ENCODE measurements around the gene CDCA4. TPM values are rescaled to one million over a fixed set of nuclear protein-coding genes. Genes with fewer than 3 reads are reported as not detected.

The CDCA4 gene
- total RNA-seq, 1 experiment from 2014 or later: 41.4 TPM

DNA sequence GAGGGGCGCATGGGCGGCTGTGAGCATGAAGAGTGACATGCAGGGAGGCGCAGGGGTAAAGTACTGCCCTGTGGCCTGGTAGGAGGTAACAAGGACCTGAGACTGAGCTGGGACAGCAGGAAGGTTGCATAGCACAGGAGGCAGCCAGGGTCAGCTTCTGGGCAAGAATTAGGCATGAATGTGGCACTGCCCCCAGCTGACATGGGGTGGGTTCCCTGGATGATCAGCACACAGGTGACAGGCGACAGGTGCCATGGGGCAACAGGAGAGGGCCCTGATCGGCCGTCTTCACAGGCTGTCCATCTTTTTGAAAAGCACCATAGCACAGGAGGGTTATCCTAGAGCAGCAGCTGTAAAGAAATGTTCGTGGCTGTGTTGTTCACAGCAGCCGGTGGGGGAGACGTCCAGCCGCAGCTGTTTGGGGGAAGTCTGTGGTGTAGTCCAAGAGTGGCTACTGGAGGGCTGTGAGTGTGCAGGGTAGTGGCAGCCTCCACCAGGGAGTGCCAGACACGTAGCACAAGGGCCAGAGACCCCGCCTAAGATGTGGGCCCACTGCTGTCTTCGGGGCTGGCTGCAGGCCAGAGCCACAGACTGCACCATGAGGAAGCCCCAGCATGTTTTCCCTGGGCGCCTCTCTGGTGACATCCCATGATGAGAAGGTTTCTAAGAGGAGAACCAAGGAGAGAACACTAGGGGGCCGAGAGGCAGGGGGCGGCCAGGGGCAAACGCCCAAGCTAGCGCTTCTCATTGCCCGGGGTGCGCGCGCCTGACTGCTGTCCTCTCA is 26.9 kb downstream of the CDCA4 start:
- no peaks in the 10 kb centered on the region for H3K27me3 ChIP-seq (replicated peaks; ENCODE audit: control insufficient read depth, insufficient read depth, low read length)
- Mint-ChIP-seq H3K4me3 (ENCODE audit: unreplicated experiment) (no peak overlapping the region), H3K27ac (ENCODE audit: unreplicated experiment) (no peak overlapping the region), H3K36me3 (ENCODE audit: insufficient read depth, unreplicated experiment) (peaks cover 19% of the 10 kb centered on the region), H3K27me3 (ENCODE audit: insufficient read depth, unreplicated experiment) (no peaks in the 10 kb centered on the region), H3K9me3 (ENCODE audit: unreplicated experiment) (no peaks in the 10 kb centered on the region), H3K4me1 (ENCODE audit: low read depth, unreplicated experiment) (no peaks in the 10 kb centered on the region)
- CTCF ChIA-PET: no interaction called here
- no peak for DNase-seq
- POLR2A ChIA-PET: no interaction called here
- H3K9me3 ChIP-seq: no peaks in the 10 kb centered on the region
- no peak overlapping the region for H3K4me3 ChIP-seq (ENCODE audit: low read depth, low read length)
- no peaks in the 10 kb centered on the region for H3K36me3 ChIP-seq (ENCODE audit: control insufficient read depth, insufficient read depth, low read length)
- no TSS peak for BruUV-seq (replicated peaks)
- intact Hi-C loops (cut with micrococcal nuclease; ENCODE audit: unreplicated experiment): no loop called here
- no peaks in the 10 kb centered on the region for H3K4me1 ChIP-seq
- TF ChIP-seq, protein P1, sequence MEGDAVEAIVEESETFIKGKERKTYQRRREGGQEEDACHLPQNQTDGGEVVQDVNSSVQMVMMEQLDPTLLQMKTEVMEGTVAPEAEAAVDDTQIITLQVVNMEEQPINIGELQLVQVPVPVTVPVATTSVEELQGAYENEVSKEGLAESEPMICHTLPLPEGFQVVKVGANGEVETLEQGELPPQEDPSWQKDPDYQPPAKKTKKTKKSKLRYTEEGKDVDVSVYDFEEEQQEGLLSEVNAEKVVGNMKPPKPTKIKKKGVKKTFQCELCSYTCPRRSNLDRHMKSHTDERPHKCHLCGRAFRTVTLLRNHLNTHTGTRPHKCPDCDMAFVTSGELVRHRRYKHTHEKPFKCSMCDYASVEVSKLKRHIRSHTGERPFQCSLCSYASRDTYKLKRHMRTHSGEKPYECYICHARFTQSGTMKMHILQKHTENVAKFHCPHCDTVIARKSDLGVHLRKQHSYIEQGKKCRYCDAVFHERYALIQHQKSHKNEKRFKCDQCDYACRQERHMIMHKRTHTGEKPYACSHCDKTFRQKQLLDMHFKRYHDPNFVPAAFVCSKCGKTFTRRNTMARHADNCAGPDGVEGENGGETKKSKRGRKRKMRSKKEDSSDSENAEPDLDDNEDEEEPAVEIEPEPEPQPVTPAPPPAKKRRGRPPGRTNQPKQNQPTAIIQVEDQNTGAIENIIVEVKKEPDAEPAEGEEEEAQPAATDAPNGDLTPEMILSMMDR (IDR thresholded peaks at IDR 0.05; ENCODE audit: insufficient read depth in 1 of 2, low read depth in 1 of 2, low read length in 1 of 2, severe bottlenecking in 1 of 2, unreplicated experiment in 1 of 2): no peak

DNA sequence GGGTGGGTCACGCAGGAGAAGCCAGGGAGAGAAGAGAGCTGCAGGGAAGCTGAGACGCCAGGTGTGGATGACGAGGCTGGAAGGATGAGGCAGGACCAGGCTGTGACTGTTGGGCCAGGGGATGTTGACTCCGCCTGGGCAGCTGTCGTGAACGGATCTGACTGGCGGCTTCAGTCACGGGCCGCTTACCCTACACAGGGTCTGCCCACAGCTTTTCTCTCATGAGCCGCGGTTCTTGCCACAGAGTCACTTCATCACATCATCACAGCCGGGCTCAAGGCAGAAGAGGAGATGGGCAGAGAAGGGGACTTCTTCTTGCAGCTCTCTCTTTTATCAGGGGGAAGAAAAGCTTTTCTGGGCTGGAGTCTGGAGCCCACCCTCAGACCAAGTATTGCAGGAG is 27.6 kb downstream of the CDCA4 start:
- H3K27ac Mint-ChIP-seq (ENCODE audit: unreplicated experiment): no peak overlapping the region
- Histone ChIP-seq H3K4me1 (no peaks in the 10 kb centered on the region), H3K27me3 (replicated peaks; ENCODE audit: control insufficient read depth, insufficient read depth, low read length) (no peaks in the 10 kb centered on the region), H3K36me3 (ENCODE audit: control insufficient read depth, insufficient read depth, low read length) (no peaks in the 10 kb centered on the region), H3K4me3 (ENCODE audit: low read depth, low read length) (no peak overlapping the region), H3K9me3 (no peaks in the 10 kb centered on the region)
- ChIA-PET CTCF (no interaction called here), POLR2A (no interaction called here)
- TF ChIP-seq, protein P1 (IDR thresholded peaks at IDR 0.05; ENCODE audit: insufficient read depth in 1 of 2, low read depth in 1 of 2, low read length in 1 of 2, severe bottlenecking in 1 of 2, unreplicated experiment in 1 of 2): no peak
- no peak for DNase-seq
- H3K4me1 Mint-ChIP-seq (ENCODE audit: low read depth, unreplicated experiment): no peaks in the 10 kb centered on the region
- no TSS peak for BruUV-seq (replicated peaks)
- H3K36me3 Mint-ChIP-seq (ENCODE audit: insufficient read depth, unreplicated experiment): peaks cover 19% of the 10 kb centered on the region
- intact Hi-C loops (cut with micrococcal nuclease; ENCODE audit: unreplicated experiment): no loop called here
- H3K4me3 Mint-ChIP-seq (ENCODE audit: unreplicated experiment): no peak overlapping the region
- no peaks in the 10 kb centered on the region for H3K9me3 Mint-ChIP-seq (ENCODE audit: unreplicated experiment)
- H3K27me3 Mint-ChIP-seq (ENCODE audit: insufficient read depth, unreplicated experiment): no peaks in the 10 kb centered on the region

DNA sequence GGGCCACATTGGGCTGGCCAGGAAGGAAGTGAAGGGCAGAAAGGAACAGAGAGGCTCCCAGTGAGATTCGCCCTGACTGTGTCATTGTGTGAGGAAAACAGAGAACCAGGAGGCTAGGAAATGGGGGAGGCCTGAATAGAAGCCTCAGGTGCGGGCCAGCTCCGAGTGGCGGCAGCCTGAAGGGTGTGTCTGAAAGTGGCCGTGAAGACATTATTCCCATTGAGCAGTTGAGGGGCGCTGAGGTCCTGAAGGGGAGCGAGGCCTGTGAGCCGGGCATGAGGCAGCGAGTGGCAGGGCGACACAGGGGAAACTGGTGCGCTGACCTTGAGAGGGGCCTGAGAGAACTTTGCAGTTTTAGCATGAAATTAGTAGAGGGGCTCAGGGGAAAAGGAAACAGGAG is 28.4 kb downstream of the CDCA4 start:
- POLR2A ChIA-PET: no interaction called here
- H3K4me1 ChIP-seq: no peaks in the 10 kb centered on the region
- intact Hi-C loops (cut with micrococcal nuclease; ENCODE audit: unreplicated experiment): no loop called here

More for the DNA sequence above, 28.4 kb downstream of the CDCA4 start:
- H3K9me3 Mint-ChIP-seq (ENCODE audit: unreplicated experiment): no peaks in the 10 kb centered on the region
- no peaks in the 10 kb centered on the region for H3K4me1 Mint-ChIP-seq (ENCODE audit: low read depth, unreplicated experiment)
- no TSS peak for BruUV-seq (replicated peaks)
- H3K36me3 Mint-ChIP-seq (ENCODE audit: insufficient read depth, unreplicated experiment): peaks cover 19% of the 10 kb centered on the region
- H3K27me3 Mint-ChIP-seq (ENCODE audit: insufficient read depth, unreplicated experiment): no peaks in the 10 kb centered on the region
- H3K36me3 ChIP-seq (ENCODE audit: control insufficient read depth, insufficient read depth, low read length): no peaks in the 10 kb centered on the region
- TF ChIP-seq, protein P1 (IDR thresholded peaks at IDR 0.05; ENCODE audit: insufficient read depth in 1 of 2, low read depth in 1 of 2, low read length in 1 of 2, severe bottlenecking in 1 of 2, unreplicated experiment in 1 of 2): no peak
- no peak overlapping the region for H3K4me3 Mint-ChIP-seq (ENCODE audit: unreplicated experiment)
- no peaks in the 10 kb centered on the region for H3K9me3 ChIP-seq
- H3K27ac Mint-ChIP-seq (ENCODE audit: unreplicated experiment): no peak overlapping the region
- no peak overlapping the region for H3K4me3 ChIP-seq (ENCODE audit: low read depth, low read length)
- H3K27me3 ChIP-seq (replicated peaks; ENCODE audit: control insufficient read depth, insufficient read depth, low read length): no peaks in the 10 kb centered on the region
- CTCF ChIA-PET: no interaction called here
- DNase-seq: no peak
